ENCODE measurements around the gene SOX11.
A peak's percentile ranks its signal among the peaks of the same experiment; 100 is the strongest.
"Not testable (repeated sequence)": the region's sequence is repeated elsewhere in the genome, so short reads cannot be mapped to it uniquely, and the experiment has no call there.

SOX11 gene

GRCh38 chr2:5691985-5692529, at the start of gene SOX11:
Gene SOX11, plus strand, starts transcription at chr2:5692384. Its CDS starts 338 bp downstream, at chr2:5692722.
- no peak for DNase-seq

DNA sequence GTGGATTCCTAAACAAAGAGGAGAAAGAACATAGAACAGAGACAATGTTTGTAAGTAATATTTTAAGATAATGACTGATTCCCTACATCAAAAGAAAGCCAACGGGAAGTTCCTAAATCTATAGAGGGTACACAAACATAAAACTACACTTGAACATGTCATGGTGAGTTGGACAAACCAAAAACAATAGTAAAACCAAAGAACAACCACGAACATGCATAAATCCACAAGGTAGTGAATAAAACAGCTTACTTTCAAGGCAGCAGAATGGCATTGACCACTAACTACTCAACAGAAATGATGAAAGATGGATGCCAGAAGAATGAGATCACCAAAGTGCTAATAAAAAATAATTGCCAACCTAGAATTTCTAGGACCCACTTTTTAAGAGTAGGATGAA, 39.5 kb upstream of the SOX11 start:
- DNase-seq = not testable (repeated sequence)

DNA sequence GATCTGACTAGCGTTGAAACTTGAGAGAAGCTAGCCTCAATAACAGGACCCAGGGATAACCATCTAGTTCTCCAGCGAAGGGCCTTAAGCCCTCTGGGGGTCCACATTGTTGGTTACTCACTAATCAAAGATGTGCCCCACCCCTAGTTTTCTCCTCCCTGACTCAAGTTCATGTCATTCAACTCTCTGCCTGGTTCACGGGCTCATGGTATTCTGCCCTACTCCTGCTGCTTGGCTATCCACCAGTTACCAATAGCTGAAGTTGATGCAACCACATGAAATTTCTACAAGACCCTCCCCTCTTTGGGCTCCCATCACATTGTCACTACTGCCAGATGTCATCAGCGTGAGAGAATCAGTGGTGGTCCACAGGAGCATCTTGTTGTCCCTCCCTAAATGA, 38.4 kb upstream of the SOX11 start:
- not testable (repeated sequence) for DNase-seq

- no peak for DNase-seq
Observed at GRCh38 chr2:5657231-5657630, 35.0 kb upstream of the SOX11 start.

DNA sequence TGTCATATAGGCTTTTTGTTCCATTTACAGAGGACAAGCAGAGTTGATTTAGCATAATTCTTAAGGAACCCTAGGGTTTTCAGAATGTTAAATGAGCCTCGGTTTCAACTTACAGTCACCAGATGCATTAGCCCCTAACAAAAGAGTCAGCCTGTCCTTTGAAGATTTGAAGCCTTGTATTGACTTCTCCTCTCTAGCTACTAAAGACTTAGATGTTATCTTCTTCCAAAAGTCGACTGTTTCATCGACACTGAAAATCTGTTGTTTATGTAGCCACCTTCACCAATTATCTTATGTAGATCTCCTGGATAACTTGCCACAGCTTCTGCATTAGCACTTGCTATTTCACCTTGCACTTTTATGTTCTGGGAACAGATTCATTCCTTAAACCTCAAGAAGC, 31.6 kb upstream of the SOX11 start:
- no peak for DNase-seq

DNA sequence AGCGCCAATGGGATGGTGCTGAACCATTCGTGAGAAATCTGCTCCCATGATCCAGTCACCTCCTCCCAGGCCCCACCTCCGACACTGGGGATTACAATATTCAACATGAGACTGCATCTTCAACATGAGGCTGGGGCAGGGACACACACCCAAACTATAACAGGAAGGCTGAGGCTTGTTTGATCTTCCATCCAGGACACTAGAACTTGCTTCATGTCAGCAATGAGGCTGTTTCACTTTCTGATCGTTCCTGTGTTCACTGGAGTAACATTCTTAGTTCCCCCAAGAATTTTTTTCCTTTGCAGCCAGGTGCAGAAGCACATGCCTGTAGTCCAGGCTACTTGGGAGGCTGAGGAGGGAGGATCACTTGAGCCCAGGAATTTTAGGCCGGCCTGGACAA, 30.8 kb upstream of the SOX11 start:
- DNase-seq = peak; percentile 58

DNA sequence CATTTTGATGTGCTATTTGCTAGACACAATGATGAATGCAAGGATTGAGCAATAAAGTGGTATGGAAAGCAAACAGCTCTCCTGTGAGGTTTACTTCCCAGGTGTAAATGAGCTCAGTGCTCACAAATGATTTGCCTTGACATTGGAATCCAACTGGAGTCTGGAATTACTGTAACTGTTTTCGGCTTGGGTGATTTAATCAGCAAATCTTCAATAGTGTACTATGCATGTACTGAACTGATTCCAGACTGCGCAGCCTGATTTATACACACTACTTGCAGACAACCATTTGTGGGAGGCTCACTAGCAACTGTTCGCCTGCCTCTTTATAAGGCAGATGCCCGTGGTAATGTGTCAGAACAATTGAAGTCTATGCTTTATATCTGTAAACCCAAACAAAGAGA, 27.9 kb upstream of the SOX11 start:
- DNase-seq = no peak

- DNase-seq = no peak
Observed at GRCh38 chr2:5665066-5665465, 27.1 kb upstream of the SOX11 start.

DNA sequence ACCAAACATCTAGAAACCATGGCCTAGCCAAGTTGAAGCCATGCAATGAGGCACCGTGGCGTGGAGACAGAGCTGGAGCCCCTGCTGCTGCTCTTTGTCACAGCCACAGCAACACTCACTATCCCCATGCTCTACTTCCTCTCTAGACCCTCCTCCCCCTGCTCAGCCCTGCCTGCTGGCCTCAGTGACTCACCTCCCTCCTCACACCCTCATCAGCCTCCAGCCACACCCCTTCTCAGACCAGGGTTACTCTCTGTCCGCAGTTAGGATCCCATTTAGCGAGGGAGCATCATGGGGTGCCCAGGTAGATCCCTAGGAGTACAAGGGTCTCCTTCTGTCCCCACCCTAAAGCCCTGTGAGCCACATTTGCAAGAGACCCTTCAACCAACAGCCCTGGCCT, 25.4 kb upstream of the SOX11 start:
- no peak for DNase-seq

- DNase-seq = not testable (repeated sequence)
Observed at GRCh38 chr2:5667655-5668054, 24.5 kb upstream of the SOX11 start.

GRCh38 chr2:5668682-5669250, 23.4 kb upstream of the SOX11 start:
- no peak for DNase-seq

GRCh38 chr2:5672749-5673144, 19.4 kb upstream of the SOX11 start:
- DNase-seq = no peak

DNA sequence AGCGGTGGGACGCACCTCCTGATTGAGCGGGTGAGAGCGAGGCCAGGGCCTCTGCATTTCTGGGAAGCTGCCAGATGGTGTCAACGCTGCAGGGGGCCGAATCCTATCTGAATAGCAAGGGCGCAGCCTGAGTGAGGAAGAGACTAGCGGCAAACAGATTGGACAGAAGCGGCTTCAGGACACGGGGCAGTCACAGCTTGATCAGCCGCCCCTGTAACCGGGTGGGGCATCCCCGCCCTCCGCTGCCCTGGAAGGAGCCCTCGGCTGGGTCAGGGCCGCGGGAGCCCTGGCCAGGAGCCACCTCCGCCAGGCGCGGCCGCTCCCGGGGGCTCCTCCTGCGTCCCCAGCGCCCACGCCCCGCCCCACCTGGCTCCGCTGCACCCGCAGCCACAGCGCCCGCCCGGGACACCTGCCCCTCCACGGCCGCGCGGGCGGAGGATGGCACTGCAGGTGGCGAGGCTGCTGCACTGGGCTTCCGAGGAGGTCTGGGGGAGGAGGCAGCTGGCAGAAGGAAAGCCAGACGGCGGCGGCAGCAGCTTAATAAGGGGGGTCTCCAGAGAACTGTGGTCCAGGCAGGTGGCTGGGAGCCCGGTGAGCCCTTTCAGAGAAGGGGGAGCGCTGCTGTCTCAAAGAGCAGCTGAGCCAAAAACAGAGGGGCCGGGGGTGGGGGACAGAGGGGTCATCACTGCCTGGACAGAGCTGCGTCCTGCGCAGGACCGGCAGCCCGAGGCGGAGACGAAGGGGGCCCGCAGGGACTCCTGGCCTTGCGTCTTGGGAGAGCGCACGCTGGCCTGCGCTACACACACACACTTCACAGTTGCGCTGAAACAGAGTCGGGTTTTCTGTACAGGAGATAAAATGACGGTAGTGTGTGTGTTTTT, 18.8 kb upstream of the SOX11 start:
- peak; percentile 82 for DNase-seq

- DNase-seq = no peak
Observed at GRCh38 chr2:5674026-5674340, 18.2 kb upstream of the SOX11 start.

GRCh38 chr2:5677133-5677532, 15.1 kb upstream of the SOX11 start:
- DNase-seq = no peak

- DNase-seq = no peak
Observed at GRCh38 chr2:5683471-5683870, 8.7 kb upstream of the SOX11 start.

GRCh38 chr2:5685225-5685624, 7.0 kb upstream of the SOX11 start:
- no peak for DNase-seq

- DNase-seq = no peak
Observed at GRCh38 chr2:5686068-5686467, 6.1 kb upstream of the SOX11 start.

DNA sequence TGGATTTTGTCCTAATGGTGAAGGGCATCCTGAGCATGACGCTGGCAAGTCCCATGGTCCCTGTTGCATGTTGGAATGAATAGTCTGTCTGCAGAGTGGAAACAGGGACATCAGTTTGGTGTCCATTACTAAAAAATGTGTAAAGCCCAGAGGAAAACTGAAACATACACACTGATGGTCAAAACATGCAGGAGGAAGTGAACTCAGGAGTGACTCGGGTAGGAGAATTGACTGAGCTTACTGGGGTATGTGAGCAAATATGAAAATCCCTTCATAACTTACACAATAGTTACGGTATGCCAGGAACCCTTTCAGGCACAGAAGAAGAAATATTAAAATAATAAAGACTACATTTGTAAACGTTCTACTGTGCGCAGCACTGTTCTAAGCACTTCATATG, 5.6 kb upstream of the SOX11 start:
- no peak for DNase-seq

DNA sequence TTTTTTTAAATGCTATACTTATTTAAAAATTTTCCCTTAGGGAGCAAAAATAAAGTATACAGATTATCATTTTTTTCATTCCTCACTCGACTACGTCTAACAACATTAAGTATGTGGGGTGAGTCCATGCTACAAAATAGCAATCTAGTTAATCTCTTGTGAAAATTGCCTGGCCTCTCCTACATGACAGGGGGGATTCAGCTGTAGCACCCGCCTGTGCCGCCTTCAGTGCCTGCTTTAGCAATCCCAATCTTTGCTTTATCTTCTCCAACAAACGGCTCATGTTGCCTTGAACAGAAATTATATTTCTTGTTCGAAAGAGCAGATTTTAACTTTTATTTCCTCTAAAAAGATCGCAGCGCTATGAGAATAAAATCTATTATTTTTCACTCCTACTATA, 2.4 kb upstream of the SOX11 start:
- DNase-seq = no peak

DNA sequence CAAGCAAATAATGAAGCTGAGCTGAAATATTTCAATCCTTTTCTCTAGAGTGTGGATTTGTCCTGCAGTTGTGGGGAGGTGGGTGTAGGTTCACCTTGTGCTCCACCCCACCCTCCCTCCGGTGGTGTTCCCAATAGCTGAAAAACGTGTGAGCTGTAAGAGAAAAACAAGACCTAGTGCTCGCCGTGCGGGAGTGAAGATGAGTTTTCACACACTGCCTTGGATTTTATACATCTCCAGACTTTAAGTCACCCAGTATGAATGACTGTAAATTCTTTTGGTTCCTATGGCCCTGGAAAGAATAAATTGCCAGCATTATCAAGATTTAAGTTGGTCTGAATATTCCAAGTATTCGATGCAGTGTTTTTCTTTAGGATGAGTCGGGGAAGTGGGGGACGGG, 1.9 kb upstream of the SOX11 start:
- no peak for DNase-seq

DNA sequence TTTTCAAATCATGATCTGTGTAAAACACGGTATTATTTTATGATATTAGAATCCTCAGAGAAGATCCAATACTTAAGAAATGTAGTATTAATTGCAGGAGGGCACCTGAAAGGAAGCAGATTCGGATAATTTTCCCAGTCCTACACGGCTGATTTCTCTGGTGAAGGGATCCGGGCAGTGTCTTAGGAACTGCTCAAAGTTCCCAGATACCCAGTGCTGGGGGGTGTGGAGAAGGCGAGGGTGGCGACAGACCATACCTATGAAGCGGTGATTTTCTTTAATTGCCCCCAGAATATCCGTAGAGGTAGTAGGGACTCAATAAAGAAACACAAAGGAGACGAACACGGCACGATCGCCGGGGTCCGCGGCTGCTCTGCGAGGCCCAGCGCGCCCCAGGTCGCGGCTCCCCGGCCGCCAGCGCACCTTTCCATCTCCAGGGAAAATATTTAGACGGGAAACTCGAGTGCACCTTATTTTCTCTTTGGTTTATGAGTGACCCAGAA, 1.4 kb upstream of the SOX11 start:
- DNase-seq = no peak

GRCh38 chr2:5691221-5691984, 781 bp upstream of the SOX11 start:
- DNase-seq = no peak

Measured in RPMI8226 (cell line).